ENCODE results near the gene IL17RE. TPM values are rescaled to one million over a fixed set of nuclear protein-coding genes. Genes with fewer than 3 reads are reported as not detected.

IL17RE gene
- total and polyA plus RNA-seq, 11 donors: 0.65 to 6.9 (median 0.95) TPM

GRCh38 chr3:9876991-9877390 lies 25.7 kb upstream of the IL17RE start:
- 86 to 92% (median 89%) methylated on average over 12 of the region's 12 CpGs for WGBS, 4 donors
- Histone ChIP-seq H3K27ac (no peak overlapping the region), H3K27me3 (no peaks in the 10 kb centered on the region), H3K36me3 (no peaks in the 10 kb centered on the region), H3K9me3 (no peaks in the 10 kb centered on the region), H3K4me3 (no peak overlapping the region), H3K4me1 (no peaks in the 10 kb centered on the region)
- intact Hi-C loops (cut with DNase I): no loop called here
- no peak for DNase-seq
- no peak for ATAC-seq
- TF ChIP-seq CTCF (IDR thresholded peaks at IDR 0.05): no peak
- TF ChIP-seq POLR2A (IDR thresholded peaks at IDR 0.05): no peak

- no peaks in the 10 kb centered on the region for H3K36me3 ChIP-seq
- no peak for ATAC-seq
- intact Hi-C loops (cut with DNase I): no loop called here
- TF ChIP-seq CTCF (IDR thresholded peaks at IDR 0.05) (no peak), POLR2A (IDR thresholded peaks at IDR 0.05) (no peak)
- H3K4me1 ChIP-seq: no peaks in the 10 kb centered on the region
- no peaks in the 10 kb centered on the region for H3K27me3 ChIP-seq
- H3K9me3 ChIP-seq: no peaks in the 10 kb centered on the region
- no peak overlapping the region for H3K4me3 ChIP-seq
- H3K27ac ChIP-seq: no peak overlapping the region
- DNase-seq: no peak
- WGBS, 4 donors: 65 to 71% (median 68%) methylated on average over 5 of the region's 5 CpGs
Measured at GRCh38 chr3:9878700-9879099, 23.9 kb upstream of the IL17RE start.

GRCh38 chr3:9879830-9880549 lies 22.7 kb upstream of the IL17RE start, which contains the start of gene CIDEC:
CIDEC (minus strand) TSS chr3:9880253; CDS start chr3:9878486, 1,767 bp downstream.
- TF ChIP-seq POLR2A (IDR thresholded peaks at IDR 0.05) (no peak), CTCF (IDR thresholded peaks at IDR 0.05) (no peak)

GRCh38 chr3:9881441-9881840 lies 21.2 kb upstream of the IL17RE start:
- intact Hi-C loops (cut with DNase I): no loop called here
- TF ChIP-seq POLR2A (IDR thresholded peaks at IDR 0.05) (no peak), CTCF (IDR thresholded peaks at IDR 0.05) (no peak)
- Histone ChIP-seq H3K27ac (no peak overlapping the region), H3K27me3 (no peaks in the 10 kb centered on the region), H3K4me1 (no peaks in the 10 kb centered on the region), H3K9me3 (no peaks in the 10 kb centered on the region), H3K36me3 (no peaks in the 10 kb centered on the region), H3K4me3 (no peak overlapping the region)
- no peak for ATAC-seq
- 85 to 97% (median 91%) methylated on average over 1 of the region's 1 CpG for WGBS, 4 donors
- DNase-seq: no peak

More at GRCh38 chr3:9879830-9880549, 22.7 kb upstream of the IL17RE start, which contains the start of gene CIDEC:
- H3K4me1 ChIP-seq: no peaks in the 10 kb centered on the region
- ATAC-seq (no peak), DNase-seq (no peak)
- intact Hi-C loops (cut with DNase I): no loop called here
- no peaks in the 10 kb centered on the region for H3K9me3 ChIP-seq
- 82 to 87% (median 86%) methylated on average over 7 of the region's 7 CpGs for WGBS, 4 donors
- H3K27me3 ChIP-seq: no peaks in the 10 kb centered on the region
- H3K36me3 ChIP-seq: no peaks in the 10 kb centered on the region
- H3K27ac ChIP-seq: no peak within 1 kb of the TSS
- no peak within 1 kb of the TSS for H3K4me3 ChIP-seq
